OCI-M2 (cell line): ENCODE measurements around the gene ZNF831.

Experiments used
- DNase-seq: peaks from one replicate; lab custom pipeline; 2025; ENCODE audit not compliant: unreplicated experiment; lab: John Stamatoyannopoulos, UW

Gene ZNF831

DNA sequence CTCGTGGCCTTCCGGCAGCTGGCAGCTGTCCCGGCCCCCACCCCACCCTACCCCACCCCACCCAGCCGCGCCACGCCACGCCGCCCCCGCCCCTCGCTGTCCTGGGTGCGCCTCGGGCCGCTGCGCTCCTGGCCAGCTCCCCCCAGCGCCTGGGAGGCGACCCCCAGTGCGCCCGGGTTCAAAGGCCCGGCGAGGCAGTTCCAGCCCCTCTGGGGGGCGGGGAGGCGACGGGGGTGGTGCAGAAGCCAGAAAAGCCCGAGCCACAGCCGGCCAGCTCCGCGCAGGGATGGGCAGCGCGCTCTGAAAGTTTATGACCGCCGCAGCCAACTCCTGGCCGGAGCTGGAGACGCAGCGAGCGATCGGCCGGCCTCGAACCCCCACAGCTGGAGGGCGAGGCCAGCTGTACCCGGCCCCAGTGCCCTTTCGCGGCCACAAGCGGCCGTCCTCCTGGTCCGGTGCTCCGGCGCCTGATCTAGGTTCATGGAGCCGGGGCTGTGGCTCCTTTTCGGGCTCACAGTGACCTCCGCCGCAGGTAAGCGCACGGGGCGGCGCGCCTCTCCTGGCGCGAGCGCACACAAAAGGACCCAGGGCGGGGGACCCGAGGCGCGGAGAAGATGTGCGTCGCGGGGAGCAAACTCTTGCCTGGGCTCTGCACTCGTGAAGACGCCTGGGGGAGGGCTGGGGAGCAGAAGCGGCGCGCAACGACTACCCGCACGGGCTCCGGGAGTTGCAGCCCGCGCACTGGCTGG, 136.9 kb downstream of the ZNF831 start, which contains the start of gene EDN3:
EDN3 (plus strand) TSS at position 279 of the 749 bp plus-strand sequence; CDS start at position 481, 202 bp downstream.
- DNase-seq, result no peak

GRCh38 chr20:59301343-59302007, 137.9 kb downstream of the ZNF831 start:
- no peak for DNase-seq

GRCh38 chr20:59305908-59306655, 142.5 kb downstream of the ZNF831 start:
- DNase-seq, result no peak

DNA sequence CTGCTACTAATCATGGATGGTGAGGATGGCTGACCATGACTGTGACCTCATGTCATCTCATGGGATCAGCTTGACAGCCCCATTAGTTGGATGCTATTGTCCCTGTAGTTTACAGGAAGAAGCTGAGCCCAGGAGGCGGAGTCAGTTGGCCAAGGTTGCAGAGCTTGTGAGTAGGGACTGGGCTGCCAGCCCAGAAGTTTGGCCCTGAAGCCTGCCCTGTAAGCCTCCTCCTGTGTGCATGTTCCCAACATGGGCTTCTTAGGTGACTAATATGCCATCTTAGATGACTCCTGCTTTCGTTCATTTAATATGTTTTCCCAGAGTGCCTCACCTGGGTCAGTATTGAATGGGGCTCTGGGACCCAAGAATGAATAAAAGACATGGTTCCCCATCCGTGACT, 143.6 kb downstream of the ZNF831 start:
- no peak for DNase-seq
